GM12875 (cell line): ENCODE data around the gene SIGLEC5.

Experiments used
- H3K4me3 ChIP-seq: one replicate; pipeline ENCODE4 v1.5.1; 2011; ENCODE audit warnings: low read depth, low read length, control low read depth
- TF ChIP-seq, protein P1 (sequence below): IDR thresholded peaks from 2 replicates; pipeline ENCODE4 v1.5.1; 2011; ENCODE audit warnings: low read depth, mild to moderate bottlenecking, control low read depth, inconsistent platforms, low read length, moderate library complexity, borderline replicate concordance; ENCODE audit not compliant: insufficient read depth

Gene SIGLEC5

DNA sequence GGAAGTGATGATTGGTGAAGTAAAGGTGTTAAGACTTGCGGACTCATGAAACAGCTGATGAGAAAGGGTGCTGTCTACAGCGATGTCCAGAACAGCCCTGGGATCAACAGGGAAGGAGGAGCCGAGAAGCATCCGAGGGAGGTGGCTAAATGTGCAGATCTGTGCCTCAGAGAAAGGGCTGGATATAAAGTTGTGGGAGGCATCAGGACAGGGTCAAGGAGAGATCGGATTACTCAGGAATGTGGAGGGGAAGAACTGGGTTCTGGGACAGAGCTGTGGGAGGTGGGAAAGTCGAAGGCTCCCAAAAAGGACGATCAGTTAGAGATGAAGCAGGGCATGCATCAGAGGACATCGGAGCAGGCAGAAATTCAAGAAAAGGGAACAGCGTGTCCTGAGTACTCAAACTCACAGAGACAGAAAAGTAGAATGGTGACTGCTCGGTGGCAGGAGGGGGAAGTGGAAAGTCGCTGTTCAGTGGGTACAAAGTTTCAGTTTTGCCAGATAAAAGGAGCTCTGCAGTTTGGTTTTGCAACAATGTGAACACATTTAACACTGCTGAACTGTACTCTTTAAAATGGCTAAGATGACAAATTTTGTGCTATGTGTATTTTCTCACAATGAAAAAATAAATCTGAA, 14.6 kb upstream of the SIGLEC5 start:
- TF ChIP-seq, protein P1, sequence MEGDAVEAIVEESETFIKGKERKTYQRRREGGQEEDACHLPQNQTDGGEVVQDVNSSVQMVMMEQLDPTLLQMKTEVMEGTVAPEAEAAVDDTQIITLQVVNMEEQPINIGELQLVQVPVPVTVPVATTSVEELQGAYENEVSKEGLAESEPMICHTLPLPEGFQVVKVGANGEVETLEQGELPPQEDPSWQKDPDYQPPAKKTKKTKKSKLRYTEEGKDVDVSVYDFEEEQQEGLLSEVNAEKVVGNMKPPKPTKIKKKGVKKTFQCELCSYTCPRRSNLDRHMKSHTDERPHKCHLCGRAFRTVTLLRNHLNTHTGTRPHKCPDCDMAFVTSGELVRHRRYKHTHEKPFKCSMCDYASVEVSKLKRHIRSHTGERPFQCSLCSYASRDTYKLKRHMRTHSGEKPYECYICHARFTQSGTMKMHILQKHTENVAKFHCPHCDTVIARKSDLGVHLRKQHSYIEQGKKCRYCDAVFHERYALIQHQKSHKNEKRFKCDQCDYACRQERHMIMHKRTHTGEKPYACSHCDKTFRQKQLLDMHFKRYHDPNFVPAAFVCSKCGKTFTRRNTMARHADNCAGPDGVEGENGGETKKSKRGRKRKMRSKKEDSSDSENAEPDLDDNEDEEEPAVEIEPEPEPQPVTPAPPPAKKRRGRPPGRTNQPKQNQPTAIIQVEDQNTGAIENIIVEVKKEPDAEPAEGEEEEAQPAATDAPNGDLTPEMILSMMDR, result no peak

GRCh38 chr19:51641648-51642047, 11.4 kb upstream of the SIGLEC5 start:
- TF ChIP-seq, protein P1, result no peak
- H3K4me3 ChIP-seq, result no peak overlapping the region

More for the DNA sequence above, 14.6 kb upstream of the SIGLEC5 start:
- no peak overlapping the region for H3K4me3 ChIP-seq

DNA sequence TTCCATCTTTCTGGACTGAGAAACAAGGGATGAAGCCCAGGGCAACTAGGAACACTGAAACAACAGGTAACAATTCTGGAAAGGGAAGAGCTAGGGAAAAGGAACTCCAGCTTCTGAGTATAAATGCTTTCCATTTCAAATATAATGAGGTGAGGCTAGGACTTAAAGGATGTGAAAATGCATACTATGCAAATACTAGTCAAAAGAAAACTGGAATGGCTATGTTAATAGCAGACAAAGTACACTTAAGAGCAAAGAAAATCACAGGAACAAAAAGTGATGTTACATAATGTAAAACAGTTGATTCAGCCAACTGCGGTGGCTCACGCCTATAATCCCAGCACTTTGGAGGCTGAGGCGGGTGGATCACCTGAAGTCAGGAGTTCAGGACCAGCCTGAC, 10.2 kb upstream of the SIGLEC5 start:
- no peak overlapping the region for H3K4me3 ChIP-seq
- TF ChIP-seq, protein P1, result no peak

DNA sequence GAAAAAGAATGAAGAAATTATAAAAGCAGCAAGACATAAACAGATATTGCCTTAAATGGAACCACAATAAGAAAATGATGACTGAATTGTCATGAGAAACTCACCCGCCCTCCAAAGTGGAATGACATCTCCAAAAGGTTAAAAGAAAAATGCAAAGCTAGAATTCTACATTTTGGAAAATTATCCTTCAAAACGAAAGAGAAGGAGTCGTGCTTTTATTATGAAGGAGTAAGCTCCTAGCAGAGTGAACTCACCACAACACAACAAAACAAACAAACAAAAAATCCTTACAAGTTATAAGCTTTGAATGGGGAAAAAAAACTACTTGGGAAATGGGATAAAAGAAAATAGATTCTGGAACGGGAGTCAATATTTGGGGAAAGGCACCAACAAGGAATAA, 9.7 kb upstream of the SIGLEC5 start:
- no peak overlapping the region for H3K4me3 ChIP-seq
- TF ChIP-seq, protein P1, result no peak

GRCh38 chr19:51637362-51637978, 7.3 kb upstream of the SIGLEC5 start:
- H3K4me3 ChIP-seq, result no peak overlapping the region
- TF ChIP-seq, protein P1, result peak; percentile 36; the same call in 1 of the 2 replicates

DNA sequence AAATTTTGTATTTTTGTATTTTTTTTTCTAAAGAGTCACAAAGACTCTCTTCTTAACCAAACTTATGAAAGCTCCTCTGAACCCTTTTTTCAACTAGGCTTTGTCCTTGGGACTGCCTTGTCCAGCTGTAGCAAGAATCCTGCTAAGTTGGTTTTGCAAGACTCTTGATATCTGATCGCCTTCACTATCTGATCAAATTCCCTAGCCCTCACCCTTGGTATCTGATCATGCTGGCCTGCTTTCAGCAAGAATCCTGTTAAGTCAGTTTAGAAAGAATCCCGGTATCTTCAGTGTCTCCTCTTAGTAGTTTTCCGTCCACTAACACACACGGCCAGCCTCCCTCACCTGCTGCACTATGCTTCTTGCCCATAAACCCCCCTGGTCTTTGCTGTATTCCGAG, 1.9 kb upstream of the SIGLEC5 start:
- TF ChIP-seq, protein P1, result no peak
- H3K4me3 ChIP-seq, result no peak overlapping the region
